Subcutaneous adipose tissue (tissue), 4 donors: ENCODE measurements around the gene TSPAN13. TPM values are rescaled to one million over a fixed set of nuclear protein-coding genes. Genes with fewer than 3 reads are reported as not detected.

Source experiments
- total RNA-seq, 4 donors: library from RNA; depleted of rRNA; stranded (reverse); fragments of >200 nt; gene quantifications; one replicate each; pipeline ENCODE4 v1.1.0, GENCODE V29; 2016
- TF ChIP-seq, protein P1 (sequence below): fragments of 450-650 bp; IDR thresholded peaks from one replicate; pipeline ENCODE4 v1.5.1; 2016; ENCODE audit warnings: low read depth, mild to moderate bottlenecking, control low read depth, antibody characterized with exemption, moderate library complexity

The TSPAN13 gene
- total RNA-seq, 4 donors from 2014 or later, result 9.9 to 68.9 (median 39.5) TPM

DNA sequence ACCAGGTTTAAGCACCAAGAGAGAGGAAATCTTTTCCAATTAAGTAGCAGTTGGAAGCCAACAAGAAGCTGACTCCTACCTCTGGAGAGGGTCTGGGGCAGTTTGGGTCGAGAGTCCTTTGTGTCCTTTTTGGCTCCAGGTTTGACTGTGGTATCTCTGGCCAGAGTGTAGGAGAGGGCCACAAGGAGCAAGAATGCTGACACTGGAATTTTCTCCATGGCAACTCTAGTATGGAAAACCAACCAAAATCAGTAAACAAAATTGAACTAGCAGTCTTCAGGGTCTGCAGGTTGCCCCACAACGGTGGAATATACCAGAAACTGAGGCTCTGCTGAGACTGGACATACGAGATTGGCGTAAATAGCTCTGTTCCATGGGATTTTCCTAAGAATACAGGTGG, 48.0 kb downstream of the TSPAN13 start:
- TF ChIP-seq, protein P1, sequence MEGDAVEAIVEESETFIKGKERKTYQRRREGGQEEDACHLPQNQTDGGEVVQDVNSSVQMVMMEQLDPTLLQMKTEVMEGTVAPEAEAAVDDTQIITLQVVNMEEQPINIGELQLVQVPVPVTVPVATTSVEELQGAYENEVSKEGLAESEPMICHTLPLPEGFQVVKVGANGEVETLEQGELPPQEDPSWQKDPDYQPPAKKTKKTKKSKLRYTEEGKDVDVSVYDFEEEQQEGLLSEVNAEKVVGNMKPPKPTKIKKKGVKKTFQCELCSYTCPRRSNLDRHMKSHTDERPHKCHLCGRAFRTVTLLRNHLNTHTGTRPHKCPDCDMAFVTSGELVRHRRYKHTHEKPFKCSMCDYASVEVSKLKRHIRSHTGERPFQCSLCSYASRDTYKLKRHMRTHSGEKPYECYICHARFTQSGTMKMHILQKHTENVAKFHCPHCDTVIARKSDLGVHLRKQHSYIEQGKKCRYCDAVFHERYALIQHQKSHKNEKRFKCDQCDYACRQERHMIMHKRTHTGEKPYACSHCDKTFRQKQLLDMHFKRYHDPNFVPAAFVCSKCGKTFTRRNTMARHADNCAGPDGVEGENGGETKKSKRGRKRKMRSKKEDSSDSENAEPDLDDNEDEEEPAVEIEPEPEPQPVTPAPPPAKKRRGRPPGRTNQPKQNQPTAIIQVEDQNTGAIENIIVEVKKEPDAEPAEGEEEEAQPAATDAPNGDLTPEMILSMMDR, result no peak

DNA sequence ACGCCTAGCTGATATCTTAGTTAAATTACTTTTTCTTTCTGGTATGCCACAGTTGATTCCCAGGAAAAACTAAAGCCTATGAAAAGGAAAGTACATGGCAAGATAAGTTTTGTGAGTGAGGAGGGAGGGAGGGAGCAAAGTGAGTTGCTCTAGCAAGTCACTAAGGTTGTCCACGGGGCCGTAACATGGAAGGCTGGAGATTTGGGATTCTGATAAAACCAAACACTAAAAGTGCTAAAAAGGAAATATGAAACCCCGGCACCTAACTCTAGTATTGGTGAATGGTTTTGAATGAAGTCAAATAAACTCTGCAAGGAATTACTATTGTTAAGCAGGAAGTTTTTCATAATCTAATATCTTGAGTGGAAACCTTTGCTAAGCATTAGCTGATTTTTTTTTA, 49.6 kb downstream of the TSPAN13 start:
- TF ChIP-seq, protein P1, result no peak

DNA sequence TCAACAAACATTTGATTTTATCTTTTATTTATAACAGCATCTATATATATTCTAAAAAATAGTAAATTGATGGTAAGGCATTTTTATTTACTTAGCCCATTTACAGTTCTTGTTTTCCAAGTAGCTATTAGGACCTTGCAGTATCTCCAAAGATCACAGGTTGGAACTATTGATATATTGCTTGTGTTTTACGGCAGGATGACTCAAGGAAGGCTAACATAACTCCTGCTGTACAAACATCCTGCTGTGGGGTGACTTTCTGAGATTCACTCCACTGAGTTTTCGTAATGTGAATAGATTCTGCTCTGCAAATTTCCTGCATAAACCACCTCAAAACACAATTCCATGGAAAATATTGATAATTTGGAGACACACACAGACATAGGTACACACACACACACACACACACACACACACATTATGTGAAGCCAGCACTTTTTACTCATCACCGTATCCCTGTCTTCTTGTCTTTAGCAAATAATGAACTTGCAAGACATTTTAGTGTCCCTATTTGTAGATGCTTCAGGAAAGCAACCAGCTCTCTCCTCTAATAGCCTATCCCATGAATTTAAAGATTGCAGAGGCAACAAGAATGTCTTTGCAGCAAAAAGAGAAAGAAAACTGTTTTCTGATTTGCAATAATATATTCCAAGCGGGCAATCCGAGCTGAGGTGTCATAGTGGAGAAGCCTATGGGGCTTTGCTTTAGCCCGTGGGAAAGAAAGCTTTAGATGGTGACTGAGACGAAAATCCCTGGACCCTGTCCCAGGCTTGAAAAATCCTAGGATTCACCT, 50.5 kb downstream of the TSPAN13 start:
- TF ChIP-seq, protein P1, result no peak

DNA sequence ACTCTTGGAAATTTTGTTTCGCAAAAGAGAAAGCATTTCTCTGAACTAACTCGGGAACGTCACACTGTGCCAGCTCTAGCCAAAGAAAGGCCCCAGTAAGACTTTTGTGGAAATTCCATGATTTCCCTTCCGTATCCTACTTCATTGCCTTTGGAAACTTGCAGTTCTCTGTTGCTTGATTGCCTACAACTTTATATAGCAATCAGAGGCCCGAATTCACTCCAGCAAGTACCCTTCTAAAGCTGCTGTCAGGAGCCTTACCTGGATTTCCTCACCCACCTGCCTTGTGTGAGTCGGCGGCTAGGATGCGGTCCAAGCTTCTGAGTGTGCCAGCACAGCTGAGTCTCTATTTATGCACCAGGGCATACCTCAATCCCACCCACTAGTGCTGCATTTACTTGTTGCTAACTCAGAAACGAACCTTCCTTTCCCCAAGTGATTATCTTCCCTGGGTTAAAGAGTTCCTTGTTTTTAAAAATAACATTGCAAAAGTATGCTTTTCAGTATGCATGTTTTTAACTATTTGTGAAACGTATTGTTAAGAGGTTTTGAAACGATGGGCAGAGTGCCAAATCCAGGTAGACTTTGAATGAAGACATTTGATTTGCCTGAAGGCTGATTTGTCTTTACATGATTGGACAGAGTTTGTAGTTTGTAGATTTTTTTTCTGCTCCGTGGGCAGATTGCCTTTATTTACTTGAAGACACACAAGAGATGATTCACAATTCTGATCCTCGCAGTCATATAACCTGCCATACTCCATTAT, 51.3 kb downstream of the TSPAN13 start, which contains the start of gene AGR2:
TSS of gene AGR2 (minus strand) at position 326 of the 766 bp plus-strand sequence. CDS start 3,203 bp downstream, outside the sequence.
- TF ChIP-seq, protein P1, result no peak

DNA sequence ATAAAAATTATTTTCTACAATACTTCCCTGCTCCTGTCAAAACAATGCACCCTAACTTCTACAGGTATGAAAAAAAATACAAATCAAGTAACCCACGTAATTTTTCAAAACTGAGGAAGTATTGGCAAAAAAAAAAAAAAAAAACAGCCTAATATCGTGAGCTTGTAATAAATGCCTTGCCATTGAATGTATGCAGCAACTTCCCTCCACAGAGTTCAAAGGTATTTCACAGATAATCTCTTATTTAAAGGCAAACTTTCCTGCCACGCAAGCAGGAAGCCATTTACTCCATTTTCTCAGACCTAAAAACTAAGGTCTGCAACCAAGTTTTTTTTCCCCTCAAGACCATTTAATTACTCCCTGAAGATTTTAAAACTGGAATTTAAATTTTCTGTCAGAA, 51.9 kb downstream of the TSPAN13 start:
- TF ChIP-seq, protein P1, result no peak

DNA sequence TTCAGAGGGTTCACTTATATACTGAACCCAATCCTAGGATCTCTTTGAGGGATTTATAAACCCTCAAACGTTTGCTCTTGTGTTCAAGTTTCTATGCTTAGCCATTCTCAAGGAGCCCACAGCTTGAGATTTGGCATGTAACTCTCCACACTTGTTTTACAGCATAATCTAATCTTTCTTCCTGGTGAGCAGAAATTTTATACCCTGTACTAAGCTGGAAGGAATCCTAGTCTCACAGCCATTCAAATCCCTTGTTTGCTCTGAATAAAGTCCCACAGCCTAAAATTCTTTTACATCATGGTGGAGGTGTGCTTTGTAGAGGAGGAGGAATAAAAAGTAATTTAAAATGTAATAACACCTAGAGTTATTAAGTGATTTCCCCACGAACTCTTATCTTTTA, 56.6 kb downstream of the TSPAN13 start:
- TF ChIP-seq, protein P1, result no peak

DNA sequence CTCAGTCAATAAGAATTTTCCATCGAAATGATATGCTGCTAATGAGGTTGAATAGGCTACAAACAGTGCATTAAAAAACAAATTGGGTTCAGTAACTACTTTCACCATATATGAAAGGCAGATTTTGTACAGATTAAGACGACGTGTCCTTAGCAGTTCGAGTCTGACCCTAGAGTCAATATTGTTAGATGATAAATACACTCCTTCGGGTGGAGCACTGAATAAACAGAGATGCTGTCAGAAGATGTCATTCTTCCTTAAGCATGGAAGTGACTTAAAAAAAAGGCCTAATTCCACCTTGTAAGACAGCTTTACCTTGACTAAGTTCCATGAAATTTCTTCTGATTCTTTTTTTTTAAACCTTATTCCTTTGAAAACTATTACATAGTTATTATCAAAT, 57.0 kb downstream of the TSPAN13 start:
- TF ChIP-seq, protein P1, result no peak
